Hematopoietic multipotent progenitor cell treated with erythropoietin and hydrocortisone succinate and interleukin-3 and kit ligand, for 4 days (in vitro differentiated cells): Measurements from ENCODE around the gene PRIM2.
"Not testable (repeated sequence)": the region's sequence is repeated elsewhere in the genome, so short reads cannot be mapped to it uniquely, and the experiment has no call there.

Experiments used
- DNase-seq: peaks from one replicate; pipeline ENCODE4 v3.0.0-alpha.2; 2015

Gene PRIM2

GRCh38 chr6:57658526-57658925 is 341.1 kb downstream of the PRIM2 start:
- not testable (repeated sequence) for DNase-seq

GRCh38 chr6:57659794-57660193 is 342.4 kb downstream of the PRIM2 start:
- not testable (repeated sequence) for DNase-seq

GRCh38 chr6:57660940-57661339 is 343.5 kb downstream of the PRIM2 start:
- not testable (repeated sequence) for DNase-seq

- not testable (repeated sequence) for DNase-seq
Observed at GRCh38 chr6:57668108-57668507, 350.7 kb downstream of the PRIM2 start.

GRCh38 chr6:57671237-57671636 is 353.8 kb downstream of the PRIM2 start:
- DNase-seq = not testable (repeated sequence)

GRCh38 chr6:57671937-57672627 is 354.7 kb downstream of the PRIM2 start:
- peak; percentile 23 for DNase-seq

GRCh38 chr6:57673281-57673680 is 355.9 kb downstream of the PRIM2 start:
- peak; percentile 16 for DNase-seq

GRCh38 chr6:57675386-57675785 is 358.0 kb downstream of the PRIM2 start:
- DNase-seq = not testable (repeated sequence)

GRCh38 chr6:57696382-57696781 is 379.0 kb downstream of the PRIM2 start:
- DNase-seq = not testable (repeated sequence)
